ENCODE measurements around the gene LOC128125822.

The LOC128125822 gene

GRCh38 chr6:63537959-63538300, 34.4 kb upstream of the LOC128125822 start:
- H3K4me3 Mint-ChIP-seq: no peak overlapping the region
- DNase-seq: no peak
- H3K36me3 Mint-ChIP-seq (ENCODE audit: low read depth): no peaks in the 10 kb centered on the region
- no peaks in the 10 kb centered on the region for H3K9me3 ChIP-seq (ENCODE audit: control insufficient read depth, low read length, poor library complexity, severe bottlenecking)
- H3K4me1 Mint-ChIP-seq: peaks cover 3% of the 10 kb centered on the region
- no peak for ATAC-seq
- peaks cover 18% of the 10 kb centered on the region for H3K27me3 Mint-ChIP-seq
- H3K27ac Mint-ChIP-seq: no peak overlapping the region

- Mint-ChIP-seq H3K27me3 (peaks cover 18% of the 10 kb centered on the region), H3K27ac (no peak overlapping the region), H3K36me3 (ENCODE audit: low read depth) (no peaks in the 10 kb centered on the region), H3K4me1 (peaks cover 3% of the 10 kb centered on the region), H3K4me3 (no peak overlapping the region)
- no peak for ATAC-seq
- DNase-seq: no peak
- H3K9me3 ChIP-seq (ENCODE audit: control insufficient read depth, low read length, poor library complexity, severe bottlenecking): no peaks in the 10 kb centered on the region
Measured at GRCh38 chr6:63538550-63538949, 33.7 kb upstream of the LOC128125822 start.

- no peak for ATAC-seq
- H3K27ac Mint-ChIP-seq: no peak overlapping the region
- H3K36me3 Mint-ChIP-seq (ENCODE audit: low read depth): no peaks in the 10 kb centered on the region
- peaks cover 17% of the 10 kb centered on the region for H3K27me3 Mint-ChIP-seq
- H3K9me3 ChIP-seq (ENCODE audit: control insufficient read depth, low read length, poor library complexity, severe bottlenecking): no peaks in the 10 kb centered on the region
- no peak for DNase-seq
- no peaks in the 10 kb centered on the region for H3K4me1 Mint-ChIP-seq
- H3K4me3 Mint-ChIP-seq: no peak overlapping the region
Measured at GRCh38 chr6:63543001-63543400, 29.3 kb upstream of the LOC128125822 start.

GRCh38 chr6:63543982-63544381, 28.3 kb upstream of the LOC128125822 start:
- Mint-ChIP-seq H3K4me1 (no peaks in the 10 kb centered on the region), H3K36me3 (ENCODE audit: low read depth) (no peaks in the 10 kb centered on the region), H3K4me3 (no peak overlapping the region), H3K27me3 (peaks cover 21% of the 10 kb centered on the region), H3K27ac (no peak overlapping the region)
- no peaks in the 10 kb centered on the region for H3K9me3 ChIP-seq (ENCODE audit: control insufficient read depth, low read length, poor library complexity, severe bottlenecking)
- DNase-seq: no peak
- no peak for ATAC-seq

GRCh38 chr6:63546236-63546635, 26.0 kb upstream of the LOC128125822 start:
- ATAC-seq: no peak
- Mint-ChIP-seq H3K4me1 (no peaks in the 10 kb centered on the region), H3K36me3 (ENCODE audit: low read depth) (peaks cover 2% of the 10 kb centered on the region)

GRCh38 chr6:63546697-63547096, 25.6 kb upstream of the LOC128125822 start:
- H3K4me3 Mint-ChIP-seq: no peak overlapping the region
- no peak overlapping the region for H3K27ac Mint-ChIP-seq
- no peak for DNase-seq
- no peaks in the 10 kb centered on the region for H3K9me3 ChIP-seq (ENCODE audit: control insufficient read depth, low read length, poor library complexity, severe bottlenecking)
- no peak for ATAC-seq
- no peaks in the 10 kb centered on the region for H3K4me1 Mint-ChIP-seq
- peaks cover 8% of the 10 kb centered on the region for H3K27me3 Mint-ChIP-seq
- H3K36me3 Mint-ChIP-seq (ENCODE audit: low read depth): peaks cover 2% of the 10 kb centered on the region

More at GRCh38 chr6:63546236-63546635, 26.0 kb upstream of the LOC128125822 start:
- Mint-ChIP-seq H3K4me3 (no peak overlapping the region), H3K27me3 (peaks cover 8% of the 10 kb centered on the region), H3K27ac (no peak overlapping the region)
- no peak for DNase-seq
- H3K9me3 ChIP-seq (ENCODE audit: control insufficient read depth, low read length, poor library complexity, severe bottlenecking): no peaks in the 10 kb centered on the region

- no peaks in the 10 kb centered on the region for H3K9me3 ChIP-seq (ENCODE audit: control insufficient read depth, low read length, poor library complexity, severe bottlenecking)
- H3K4me3 Mint-ChIP-seq: no peak overlapping the region
- DNase-seq (no peak), ATAC-seq (no peak)
- no peaks in the 10 kb centered on the region for H3K4me1 Mint-ChIP-seq
- H3K36me3 Mint-ChIP-seq (ENCODE audit: low read depth): peaks cover 2% of the 10 kb centered on the region
- H3K27me3 Mint-ChIP-seq: peaks cover 14% of the 10 kb centered on the region
- H3K27ac Mint-ChIP-seq: no peak overlapping the region
Measured at GRCh38 chr6:63549076-63549475, 23.2 kb upstream of the LOC128125822 start.

- H3K27ac Mint-ChIP-seq: no peak overlapping the region
- H3K9me3 ChIP-seq (ENCODE audit: control insufficient read depth, low read length, poor library complexity, severe bottlenecking): no peaks in the 10 kb centered on the region
- no peak overlapping the region for H3K4me3 Mint-ChIP-seq
- no peaks in the 10 kb centered on the region for H3K4me1 Mint-ChIP-seq
- DNase-seq (no peak), ATAC-seq (no peak)
- peaks cover 30% of the 10 kb centered on the region for H3K27me3 Mint-ChIP-seq
- peaks cover 2% of the 10 kb centered on the region for H3K36me3 Mint-ChIP-seq (ENCODE audit: low read depth)
Measured at GRCh38 chr6:63553208-63553607, 19.1 kb upstream of the LOC128125822 start.

GRCh38 chr6:63553900-63554299, 18.4 kb upstream of the LOC128125822 start:
- Mint-ChIP-seq H3K27me3 (peaks cover 35% of the 10 kb centered on the region), H3K36me3 (ENCODE audit: low read depth) (peaks cover 2% of the 10 kb centered on the region), H3K4me1 (no peaks in the 10 kb centered on the region)

GRCh38 chr6:63554782-63555181, 17.5 kb upstream of the LOC128125822 start:
- no peak for ATAC-seq
- no peak overlapping the region for H3K27ac Mint-ChIP-seq
- DNase-seq: no peak
- H3K36me3 Mint-ChIP-seq (ENCODE audit: low read depth): no peaks in the 10 kb centered on the region
- H3K4me3 Mint-ChIP-seq: no peak overlapping the region
- H3K27me3 Mint-ChIP-seq: peaks cover 36% of the 10 kb centered on the region
- H3K4me1 Mint-ChIP-seq: no peaks in the 10 kb centered on the region
- no peaks in the 10 kb centered on the region for H3K9me3 ChIP-seq (ENCODE audit: control insufficient read depth, low read length, poor library complexity, severe bottlenecking)

More at GRCh38 chr6:63553900-63554299, 18.4 kb upstream of the LOC128125822 start:
- Mint-ChIP-seq H3K4me3 (no peak overlapping the region), H3K27ac (no peak overlapping the region)
- no peak for ATAC-seq
- no peak for DNase-seq
- H3K9me3 ChIP-seq (ENCODE audit: control insufficient read depth, low read length, poor library complexity, severe bottlenecking): no peaks in the 10 kb centered on the region

- Mint-ChIP-seq H3K4me1 (peaks cover 2% of the 10 kb centered on the region), H3K27me3 (peaks cover 46% of the 10 kb centered on the region), H3K4me3 (no peak overlapping the region), H3K27ac (no peak overlapping the region), H3K36me3 (ENCODE audit: low read depth) (no peaks in the 10 kb centered on the region)
- H3K9me3 ChIP-seq (ENCODE audit: control insufficient read depth, low read length, poor library complexity, severe bottlenecking): no peaks in the 10 kb centered on the region
- DNase-seq: no peak
- no peak for ATAC-seq
Measured at GRCh38 chr6:63556369-63556768, 15.9 kb upstream of the LOC128125822 start.

GRCh38 chr6:63558278-63558677, 14.0 kb upstream of the LOC128125822 start:
- DNase-seq (no peak), ATAC-seq (no peak)
- Mint-ChIP-seq H3K4me1 (peaks cover 3% of the 10 kb centered on the region), H3K27me3 (peaks cover 54% of the 10 kb centered on the region), H3K36me3 (ENCODE audit: low read depth) (peaks cover 2% of the 10 kb centered on the region), H3K27ac (no peak overlapping the region), H3K4me3 (no peak overlapping the region)
- no peaks in the 10 kb centered on the region for H3K9me3 ChIP-seq (ENCODE audit: control insufficient read depth, low read length, poor library complexity, severe bottlenecking)

GRCh38 chr6:63560801-63561287, 11.4 kb upstream of the LOC128125822 start:
- H3K27me3 Mint-ChIP-seq: peaks cover 53% of the 10 kb centered on the region
- H3K36me3 Mint-ChIP-seq (ENCODE audit: low read depth): peaks cover 2% of the 10 kb centered on the region
- ATAC-seq: no peak

GRCh38 chr6:63561288-63561687, 11.0 kb upstream of the LOC128125822 start:
- Mint-ChIP-seq H3K36me3 (ENCODE audit: low read depth) (peaks cover 2% of the 10 kb centered on the region), H3K27ac (no peak overlapping the region), H3K4me1 (peaks cover 3% of the 10 kb centered on the region), H3K27me3 (peaks cover 50% of the 10 kb centered on the region), H3K4me3 (no peak overlapping the region)
- ATAC-seq (no peak), DNase-seq (no peak)
- no peaks in the 10 kb centered on the region for H3K9me3 ChIP-seq (ENCODE audit: control insufficient read depth, low read length, poor library complexity, severe bottlenecking)

More at GRCh38 chr6:63560801-63561287, 11.4 kb upstream of the LOC128125822 start:
- peaks cover 3% of the 10 kb centered on the region for H3K4me1 Mint-ChIP-seq
- no peak overlapping the region for H3K4me3 Mint-ChIP-seq
- H3K9me3 ChIP-seq (ENCODE audit: control insufficient read depth, low read length, poor library complexity, severe bottlenecking): no peaks in the 10 kb centered on the region
- no peak for DNase-seq
- no peak overlapping the region for H3K27ac Mint-ChIP-seq
